NCI-H2081 treated with DMSO at 0.1 percent for 48 hours (cell line): ENCODE results near the gene CENPH.
"Not testable (repeated sequence)": the region's sequence is repeated elsewhere in the genome, so short reads cannot be mapped to it uniquely, and the experiment has no call there.

Experiments
- DNase-seq: peaks from one replicate; lab custom pipeline; 2025; lab: John Stamatoyannopoulos, UW

CENPH gene

GRCh38 chr5:69209602-69210001, 20.2 kb downstream of the CENPH start:
- DNase-seq: no peak

GRCh38 chr5:69211200-69211599, 21.8 kb downstream of the CENPH start:
- no peak for DNase-seq

GRCh38 chr5:69212022-69212421, 22.6 kb downstream of the CENPH start:
- DNase-seq: no peak

- no peak for DNase-seq
Measured at GRCh38 chr5:69213513-69214215, 24.3 kb downstream of the CENPH start.

GRCh38 chr5:69217151-69217511, 27.7 kb downstream of the CENPH start:
- no peak for DNase-seq

- DNase-seq: peak; percentile 49
Measured at GRCh38 chr5:69217548-69218526, 28.5 kb downstream of the CENPH start.

GRCh38 chr5:69219939-69220338, 30.6 kb downstream of the CENPH start:
- no peak for DNase-seq

- not testable (repeated sequence) for DNase-seq
Measured at GRCh38 chr5:69220371-69220770, 31.0 kb downstream of the CENPH start.

- not testable (repeated sequence) for DNase-seq
Measured at GRCh38 chr5:69220833-69221232, 31.4 kb downstream of the CENPH start.

- no peak for DNase-seq
Measured at GRCh38 chr5:69224520-69224919, 35.1 kb downstream of the CENPH start.

GRCh38 chr5:69225860-69226259, 36.5 kb downstream of the CENPH start:
- no peak for DNase-seq

GRCh38 chr5:69230181-69230580, 40.8 kb downstream of the CENPH start:
- no peak for DNase-seq

- no peak for DNase-seq
Measured at GRCh38 chr5:69231281-69231680, 41.9 kb downstream of the CENPH start.

GRCh38 chr5:69231851-69232250, 42.5 kb downstream of the CENPH start:
- no peak for DNase-seq

- peak; percentile 19 for DNase-seq
Measured at GRCh38 chr5:69234457-69235268, 45.3 kb downstream of the CENPH start, which contains the start of gene CDK7. Gene CDK7, plus strand, starts transcription at chr5:69234886. Its CDS starts 90 bp downstream, at chr5:69234976.

GRCh38 chr5:69236733-69237132, 47.4 kb downstream of the CENPH start:
- DNase-seq: not testable (repeated sequence)

GRCh38 chr5:69237877-69238276, 48.5 kb downstream of the CENPH start:
- DNase-seq: no peak

GRCh38 chr5:69238760-69239251, 49.4 kb downstream of the CENPH start:
- no peak for DNase-seq

- no peak for DNase-seq
Measured at GRCh38 chr5:69242215-69242927, 53.0 kb downstream of the CENPH start.

- no peak for DNase-seq
Measured at GRCh38 chr5:69245031-69245430, 55.6 kb downstream of the CENPH start.

- no peak for DNase-seq
Measured at GRCh38 chr5:69248019-69248418, 58.6 kb downstream of the CENPH start.
